Measurements from ENCODE around the gene DCN.

GRCh38 chr12:91204421-91204820 is 21.8 kb upstream of the DCN start:
- TF ChIP-seq MAX (IDR thresholded peaks at IDR 0.05; ENCODE audit: insufficient read depth, insufficient read length) (no peak), CTCF (IDR thresholded peaks at IDR 0.05; ENCODE audit: extremely low read depth in 1 of 2, insufficient read depth in 1 of 2, low read depth in 1 of 2, low read length in 2 of 2) (no peak), EZH2 (IDR thresholded peaks at IDR 0.05; ENCODE audit: borderline replicate concordance, low read depth, low read length, severe bottlenecking) (no peak), MYC (IDR thresholded peaks at IDR 0.05; ENCODE audit: low read depth, low read length) (no peak), POLR2A (IDR thresholded peaks at IDR 0.05; ENCODE audit: low read depth, low read length) (no peak)
